GF-D8 (cell line): ENCODE results near the gene PTPRD.

Source experiments
- DNase-seq: peaks from one replicate; lab custom pipeline; 2025; lab: John Stamatoyannopoulos, UW

The PTPRD gene

GRCh38 chr9:8683496-8683895 is 1929.3 kb downstream of the PTPRD start:
- DNase-seq = no peak

GRCh38 chr9:8680658-8681057 is 1932.1 kb downstream of the PTPRD start:
- DNase-seq = no peak

DNA sequence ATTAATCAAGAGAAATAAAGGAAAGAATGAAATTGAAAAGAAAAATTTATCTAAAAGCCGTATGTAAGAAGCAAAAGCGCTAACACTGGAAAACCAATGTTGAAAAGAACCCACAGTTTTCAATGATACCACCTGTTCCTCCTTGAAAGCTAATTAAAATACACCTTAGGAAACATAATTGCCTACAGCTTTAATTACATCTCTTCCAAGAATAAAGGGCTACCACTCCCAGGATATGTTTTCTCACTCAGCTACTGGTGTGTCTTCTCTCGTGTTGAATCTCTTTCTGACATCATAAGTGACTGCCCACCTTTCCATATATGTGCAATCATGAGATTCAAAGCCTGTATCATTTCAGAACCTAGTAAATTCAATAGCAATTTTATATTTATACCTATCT is 1932.6 kb downstream of the PTPRD start:
- no peak for DNase-seq

DNA sequence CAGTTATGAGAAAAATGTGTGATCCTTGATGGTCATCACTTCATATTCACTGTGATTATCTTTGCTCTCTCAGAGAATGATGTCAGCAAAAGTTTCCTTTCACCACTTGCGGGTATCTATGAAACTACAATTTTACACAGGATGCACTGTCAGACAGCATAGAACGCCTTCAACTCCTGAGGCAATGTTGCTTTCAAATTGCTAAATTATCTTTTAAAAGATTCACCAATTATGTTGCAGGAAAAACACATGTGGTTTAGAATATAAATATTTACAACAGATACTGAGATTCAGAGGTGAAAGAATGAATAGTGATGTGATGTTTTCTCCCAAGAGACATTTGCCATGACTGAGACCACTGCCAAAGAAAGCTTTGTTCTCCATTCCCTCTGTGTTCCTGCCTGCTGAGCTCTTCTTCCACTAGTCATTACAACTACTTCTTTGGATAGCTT is 1933.4 kb downstream of the PTPRD start:
- DNase-seq = no peak

- no peak for DNase-seq
These were observed 1935.1 kb downstream of the PTPRD start for GRCh38 chr9:8677741-8678140.

GRCh38 chr9:8674536-8674935 is 1938.3 kb downstream of the PTPRD start:
- DNase-seq = no peak

DNA sequence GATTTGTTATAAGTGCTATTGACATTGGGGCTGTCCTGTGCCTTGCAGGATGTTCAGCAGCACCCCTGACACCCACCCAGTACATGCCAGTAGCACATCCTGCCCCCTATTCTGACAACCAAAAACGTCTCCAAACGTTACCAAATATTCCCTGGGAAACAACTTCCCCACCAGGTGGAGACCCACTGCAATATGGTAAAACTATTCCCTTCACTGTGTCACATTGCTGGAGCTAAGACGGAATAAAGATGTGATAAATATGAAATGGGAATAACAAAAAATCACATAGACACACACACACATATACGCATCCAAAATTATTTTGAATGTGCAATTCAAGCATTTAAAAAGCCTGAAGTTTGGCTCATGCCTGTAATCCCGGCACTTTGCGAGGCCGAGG is 1939.0 kb downstream of the PTPRD start:
- DNase-seq = no peak

DNA sequence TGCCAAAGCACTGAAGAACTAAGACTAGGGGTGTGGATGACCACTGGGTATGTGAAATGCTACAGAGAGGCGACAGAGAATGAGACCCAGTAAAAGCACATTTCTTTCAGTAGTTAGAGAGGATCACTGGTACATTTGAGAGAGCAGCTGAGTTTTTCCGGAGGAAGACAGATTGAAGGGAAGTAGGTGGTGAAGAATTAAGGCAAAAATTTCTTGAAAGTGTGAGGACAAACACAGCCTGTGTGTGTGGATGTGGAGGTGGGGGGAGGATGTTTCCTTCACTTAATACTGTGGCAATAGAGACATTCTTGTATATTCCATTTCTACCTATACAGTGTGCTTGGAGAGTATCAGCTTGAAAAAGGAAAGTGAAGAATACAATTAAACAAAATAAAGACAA is 1942.1 kb downstream of the PTPRD start:
- no peak for DNase-seq

GRCh38 chr9:8668751-8669150 is 1944.1 kb downstream of the PTPRD start:
- no peak for DNase-seq

DNA sequence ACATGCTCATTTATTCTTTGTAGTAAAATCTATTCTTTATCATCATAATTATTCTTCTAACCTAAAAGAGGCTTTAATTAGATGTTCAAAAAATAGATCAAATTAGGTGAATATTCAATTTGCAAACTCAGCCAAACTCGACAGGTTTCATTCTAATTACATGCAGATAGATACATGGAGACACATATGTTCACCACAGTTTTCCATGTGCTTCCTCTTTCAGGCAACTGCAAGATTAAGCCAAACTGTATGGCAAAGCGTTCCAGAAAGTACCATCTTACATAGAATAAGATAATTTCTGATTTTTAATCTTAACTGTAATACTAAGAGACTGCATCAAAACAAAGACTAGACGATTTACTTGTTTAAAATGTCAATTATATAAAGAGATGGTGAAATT is 1944.6 kb downstream of the PTPRD start:
- no peak for DNase-seq

GRCh38 chr9:8666060-8666459 is 1946.7 kb downstream of the PTPRD start:
- no peak for DNase-seq

DNA sequence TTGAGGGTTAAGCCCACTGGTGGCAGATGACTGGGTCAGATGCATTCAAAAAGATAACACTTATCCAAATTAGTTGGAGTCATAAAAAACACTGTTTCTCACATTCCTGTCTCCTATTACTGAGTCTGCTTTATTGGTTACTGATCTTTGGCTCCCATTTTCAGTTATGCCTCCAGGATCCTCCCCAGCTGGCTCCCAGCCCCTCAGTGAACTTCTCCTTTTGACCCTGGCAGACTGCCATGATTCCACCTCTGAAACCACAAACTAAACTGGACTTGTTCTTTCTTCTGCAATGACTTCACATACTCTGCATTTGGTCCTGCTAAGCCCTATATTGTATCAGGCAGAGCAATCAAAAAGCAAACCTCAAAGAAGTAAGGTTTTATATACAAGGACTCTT is 1952.4 kb downstream of the PTPRD start:
- DNase-seq = peak; percentile 59

DNA sequence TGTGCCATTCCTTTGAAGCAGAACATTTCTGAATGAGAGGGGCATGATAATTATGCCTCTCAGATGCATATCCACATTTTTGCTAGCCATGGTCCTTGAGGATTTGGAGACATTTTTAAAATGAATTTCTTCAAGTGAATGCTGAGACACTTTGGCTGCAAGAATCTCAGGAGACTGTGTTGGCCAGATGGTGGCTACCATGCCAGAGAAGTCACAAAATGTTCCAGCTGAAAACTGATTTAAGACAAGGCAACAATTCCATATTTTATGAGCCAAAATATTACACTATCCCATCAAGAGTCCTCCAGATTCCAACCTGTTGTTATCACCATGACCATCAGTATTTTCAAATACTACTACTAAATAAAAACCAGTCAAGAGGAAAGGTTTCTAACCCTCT is 1953.7 kb downstream of the PTPRD start:
- DNase-seq = no peak

DNA sequence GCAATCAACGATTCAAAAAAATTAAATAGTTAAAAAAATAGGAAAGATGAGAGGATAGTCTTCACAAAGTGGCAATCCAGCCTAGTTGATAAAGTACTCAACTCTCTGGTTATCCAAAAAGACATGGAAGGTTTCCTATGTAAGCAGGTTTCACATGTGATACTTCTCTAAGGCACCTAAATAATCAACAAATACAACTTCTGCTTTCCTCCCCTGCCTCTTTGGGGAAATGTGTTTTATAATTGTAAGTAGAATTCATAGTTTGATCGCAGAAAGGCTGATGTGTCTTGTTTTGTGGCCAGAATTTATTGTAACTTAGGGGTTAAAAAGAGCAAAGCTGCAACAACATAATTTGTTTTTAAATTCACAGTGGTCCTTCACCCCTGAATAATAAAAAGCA is 1957.7 kb downstream of the PTPRD start:
- DNase-seq = no peak

- DNase-seq = no peak
These were observed 1958.9 kb downstream of the PTPRD start for GRCh38 chr9:8653855-8654254.

- no peak for DNase-seq
These were observed 1959.7 kb downstream of the PTPRD start for GRCh38 chr9:8653111-8653510.

DNA sequence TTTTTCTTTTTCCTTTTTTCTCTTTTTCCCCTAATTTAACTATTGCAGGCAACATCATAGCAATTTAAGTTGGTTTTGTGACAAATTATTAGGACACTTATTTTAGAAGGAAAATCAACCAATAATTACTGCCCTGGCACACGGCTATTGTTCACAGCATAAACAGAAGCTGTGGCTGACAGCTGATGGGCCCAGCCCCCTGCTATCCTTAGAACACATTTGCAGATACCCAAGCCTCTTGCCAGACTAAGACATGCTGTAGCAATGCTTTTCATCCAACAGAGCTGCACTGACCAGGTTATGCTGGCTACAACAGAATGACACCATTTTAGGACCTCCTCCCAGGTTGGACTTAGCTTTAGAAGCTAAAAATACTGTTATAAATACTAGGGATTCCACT is 1960.5 kb downstream of the PTPRD start:
- DNase-seq = no peak

- DNase-seq = no peak
These were observed 1961.0 kb downstream of the PTPRD start for GRCh38 chr9:8651846-8652215.

DNA sequence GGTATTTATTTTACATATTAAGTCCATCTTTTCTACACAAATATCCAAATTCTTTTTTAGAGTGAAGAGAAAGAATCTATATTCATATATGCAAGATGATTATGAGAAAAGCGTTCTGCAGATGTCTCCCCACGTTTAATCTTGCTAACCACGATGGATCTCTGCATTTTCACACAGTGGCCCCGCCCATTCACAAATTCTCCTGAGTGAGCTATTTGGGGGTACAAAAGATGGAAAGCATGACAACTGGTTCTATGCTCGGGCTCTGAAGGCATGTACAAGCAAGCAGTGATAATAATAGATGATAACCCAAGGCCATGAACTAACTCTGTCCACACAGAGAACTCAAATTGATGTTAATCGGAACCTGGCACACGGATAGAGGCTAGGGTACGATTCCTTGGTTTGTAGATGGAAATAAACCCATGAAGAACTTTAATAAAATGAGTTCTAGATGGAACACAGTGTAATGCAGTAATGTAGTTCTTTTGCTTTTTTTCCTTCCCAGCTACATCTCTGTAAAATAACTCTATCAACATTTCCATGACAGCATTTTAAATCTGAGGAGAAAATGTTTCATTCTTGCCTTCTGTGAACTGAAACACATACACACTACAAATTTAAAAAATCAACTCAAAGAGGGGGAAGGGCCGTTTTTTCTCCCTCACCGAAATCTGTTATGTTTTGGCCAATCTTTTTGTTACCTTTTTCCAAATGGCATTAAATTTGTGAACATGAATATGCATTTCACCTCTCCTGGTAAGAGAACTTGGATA is 1961.5 kb downstream of the PTPRD start:
- DNase-seq = no peak

DNA sequence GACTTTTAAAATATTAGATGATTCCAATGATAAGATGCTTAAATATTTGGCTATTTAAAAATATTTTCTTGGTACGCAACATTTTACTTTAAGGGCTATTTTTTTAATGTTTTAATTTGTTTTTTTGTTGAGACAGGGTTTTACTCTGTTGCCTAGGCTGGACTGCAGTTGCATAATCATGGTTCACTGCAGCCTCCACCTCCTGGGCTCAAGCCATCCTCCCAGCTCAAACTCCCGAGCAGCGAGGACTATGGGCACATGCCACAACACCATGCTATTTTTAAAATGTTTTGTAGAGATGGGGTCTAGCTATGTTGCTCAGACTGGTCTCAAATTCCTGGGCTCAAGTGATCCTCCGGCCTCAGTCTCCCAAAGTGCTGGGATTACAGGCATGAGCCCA is 1963.0 kb downstream of the PTPRD start:
- no peak for DNase-seq

DNA sequence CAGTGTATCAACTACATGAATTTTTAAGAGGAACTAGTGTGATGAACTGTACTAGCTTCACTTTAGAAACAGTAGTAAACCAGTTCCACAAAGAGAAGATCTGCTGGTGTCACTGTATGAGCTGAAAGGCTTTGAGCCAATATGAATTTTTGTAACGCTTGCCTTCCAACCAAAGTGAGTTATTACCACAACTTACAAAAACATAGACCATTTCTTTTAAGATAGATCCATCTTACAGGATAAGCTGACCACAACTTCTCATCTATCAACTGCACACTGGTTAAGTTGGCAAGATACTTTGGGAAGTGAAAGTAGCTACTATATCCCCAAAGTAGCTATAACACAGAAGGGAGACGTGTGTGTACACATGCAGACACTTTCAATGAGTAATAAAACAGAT is 1963.6 kb downstream of the PTPRD start:
- DNase-seq = no peak

GRCh38 chr9:8648271-8648845 is 1964.4 kb downstream of the PTPRD start:
- DNase-seq = no peak

DNA sequence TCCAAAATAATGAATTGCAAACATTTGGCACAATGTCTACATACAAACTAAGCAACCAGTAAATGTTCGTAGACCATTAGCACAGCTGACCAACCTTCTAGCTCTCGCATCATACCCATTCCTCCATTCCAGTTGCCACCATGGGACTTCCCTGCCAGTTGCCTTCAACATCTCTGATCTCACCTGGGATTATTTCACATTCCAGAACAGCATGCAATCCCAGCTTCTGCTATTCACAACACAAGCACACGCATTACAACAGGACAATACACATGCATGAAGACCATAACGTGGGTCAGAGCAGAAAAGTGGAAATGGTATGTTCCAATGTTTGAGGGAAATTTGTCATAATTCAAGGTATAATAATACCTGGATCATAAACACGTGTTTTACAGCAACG is 1965.0 kb downstream of the PTPRD start:
- DNase-seq = no peak

- no peak for DNase-seq
These were observed 1968.2 kb downstream of the PTPRD start for GRCh38 chr9:8644571-8644970.
